ENCODE data around the gene IQSEC1. TPM values are rescaled to one million over a fixed set of nuclear protein-coding genes. Genes with fewer than 3 reads are reported as not detected.

The IQSEC1 gene
- total RNA-seq, 1 experiment from 2014 or later: 28.1 TPM

- Histone ChIP-seq H3K9ac (ENCODE audit: low read length) (no peak overlapping the region), H3K79me2 (ENCODE audit: insufficient read depth, low read length) (no peaks in the 10 kb centered on the region), H2AFZ (ENCODE audit: low read depth, low read length, poor library complexity, severe bottlenecking) (no peak overlapping the region), H3K36me3 (ENCODE audit: control insufficient read depth in 1 of 2, insufficient read depth in 2 of 2, low read length in 2 of 2) (no peaks in the 10 kb centered on the region), H4K20me1 (ENCODE audit: insufficient read depth) (no peaks in the 10 kb centered on the region), H3K9me2 (ENCODE audit: insufficient read depth) (no peaks in the 10 kb centered on the region), H3K27ac (ENCODE audit: low read depth, low read length) (no peak overlapping the region), H3K4me3 (replicated peaks in 1 of 2; ENCODE audit: low read depth in 1 of 2, low read length in 2 of 2) (no peak overlapping the region), H3K4me2 (ENCODE audit: low read length) (no peak overlapping the region), H3K9me3 (ENCODE audit: control insufficient read depth in 1 of 2, insufficient read depth in 1 of 2, low read depth in 1 of 2, low read length in 2 of 2) (no peaks in the 10 kb centered on the region), H3K4me1 (ENCODE audit: control insufficient read depth in 1 of 2, insufficient read depth in 2 of 2, low read length in 2 of 2) (no peaks in the 10 kb centered on the region), H3K27me3 (ENCODE audit: insufficient read depth, low read length) (no peaks in the 10 kb centered on the region)
- no TSS peak for BruUV-seq (replicated peaks)
- ATAC-seq: no peak
- RAD21 ChIA-PET (ENCODE audit: low non-redundant PET in 1 of 2, low total read pairs in 2 of 2, uncharacterized antibody in 2 of 2, unreplicated experiment in 2 of 2): no interaction called here
- intact Hi-C loops (cut with micrococcal nuclease): no loop called here
- TF ChIP-seq CBX3 (IDR thresholded peaks at IDR 0.05; ENCODE audit: low read depth) (no peak), ELF1 (IDR thresholded peaks at IDR 0.05; ENCODE audit: borderline replicate concordance, low read depth) (no peak), YY1 (IDR thresholded peaks at IDR 0.05; ENCODE audit: extremely low read depth, insufficient replicate concordance, low read depth, low read length) (no peak), CTCF (IDR thresholded peaks at IDR 0.05 in 2 of 3, conservative IDR thresholded peaks at IDR 0.05 in 1 of 3; ENCODE audit: borderline replicate concordance in 1 of 3, insufficient read depth in 1 of 3, low read depth in 2 of 3, low read length in 2 of 3) (no peak), RAD21 (IDR thresholded peaks at IDR 0.05; ENCODE audit: low read depth) (no peak), EZH2 (IDR thresholded peaks at IDR 0.05) (no peak), TCF7L2 (IDR thresholded peaks at IDR 0.05; ENCODE audit: borderline replicate concordance, extremely low read depth, insufficient read depth, insufficient read length) (no peak), SIN3A (IDR thresholded peaks at IDR 0.05; ENCODE audit: low read depth) (no peak), SP1 (IDR thresholded peaks at IDR 0.05; ENCODE audit: low read depth) (no peak), CEBPB (IDR thresholded peaks at IDR 0.05; ENCODE audit: low read depth) (no peak), POLR2A (IDR thresholded peaks at IDR 0.05; ENCODE audit: borderline replicate concordance, extremely low read depth, insufficient read depth, insufficient read length) (no peak), ZFX (IDR thresholded peaks at IDR 0.05) (no peak), SRF (IDR thresholded peaks at IDR 0.05; ENCODE audit: low read depth) (no peak), MAX (IDR thresholded peaks at IDR 0.05) (no peak), ZBTB33 (IDR thresholded peaks at IDR 0.05; ENCODE audit: extremely low read depth, insufficient replicate concordance, low read length) (no peak), EGR1 (IDR thresholded peaks at IDR 0.05; ENCODE audit: low read depth) (no peak), ZNF274 (IDR thresholded peaks at IDR 0.05; ENCODE audit: low read depth, low read length) (no peak)
- TF ChIP-seq, protein P1, sequence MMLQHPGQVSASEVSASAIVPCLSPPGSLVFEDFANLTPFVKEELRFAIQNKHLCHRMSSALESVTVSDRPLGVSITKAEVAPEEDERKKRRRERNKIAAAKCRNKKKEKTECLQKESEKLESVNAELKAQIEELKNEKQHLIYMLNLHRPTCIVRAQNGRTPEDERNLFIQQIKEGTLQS (IDR thresholded peaks at IDR 0.05): no peak
- TF ChIP-seq, protein P2, sequence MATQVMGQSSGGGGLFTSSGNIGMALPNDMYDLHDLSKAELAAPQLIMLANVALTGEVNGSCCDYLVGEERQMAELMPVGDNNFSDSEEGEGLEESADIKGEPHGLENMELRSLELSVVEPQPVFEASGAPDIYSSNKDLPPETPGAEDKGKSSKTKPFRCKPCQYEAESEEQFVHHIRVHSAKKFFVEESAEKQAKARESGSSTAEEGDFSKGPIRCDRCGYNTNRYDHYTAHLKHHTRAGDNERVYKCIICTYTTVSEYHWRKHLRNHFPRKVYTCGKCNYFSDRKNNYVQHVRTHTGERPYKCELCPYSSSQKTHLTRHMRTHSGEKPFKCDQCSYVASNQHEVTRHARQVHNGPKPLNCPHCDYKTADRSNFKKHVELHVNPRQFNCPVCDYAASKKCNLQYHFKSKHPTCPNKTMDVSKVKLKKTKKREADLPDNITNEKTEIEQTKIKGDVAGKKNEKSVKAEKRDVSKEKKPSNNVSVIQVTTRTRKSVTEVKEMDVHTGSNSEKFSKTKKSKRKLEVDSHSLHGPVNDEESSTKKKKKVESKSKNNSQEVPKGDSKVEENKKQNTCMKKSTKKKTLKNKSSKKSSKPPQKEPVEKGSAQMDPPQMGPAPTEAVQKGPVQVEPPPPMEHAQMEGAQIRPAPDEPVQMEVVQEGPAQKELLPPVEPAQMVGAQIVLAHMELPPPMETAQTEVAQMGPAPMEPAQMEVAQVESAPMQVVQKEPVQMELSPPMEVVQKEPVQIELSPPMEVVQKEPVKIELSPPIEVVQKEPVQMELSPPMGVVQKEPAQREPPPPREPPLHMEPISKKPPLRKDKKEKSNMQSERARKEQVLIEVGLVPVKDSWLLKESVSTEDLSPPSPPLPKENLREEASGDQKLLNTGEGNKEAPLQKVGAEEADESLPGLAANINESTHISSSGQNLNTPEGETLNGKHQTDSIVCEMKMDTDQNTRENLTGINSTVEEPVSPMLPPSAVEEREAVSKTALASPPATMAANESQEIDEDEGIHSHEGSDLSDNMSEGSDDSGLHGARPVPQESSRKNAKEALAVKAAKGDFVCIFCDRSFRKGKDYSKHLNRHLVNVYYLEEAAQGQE (IDR thresholded peaks at IDR 0.05; ENCODE audit: low read depth): no peak
- CTCF ChIA-PET: no interaction called here
- POLR2A ChIA-PET: no interaction called here
- no peak for DNase-seq (ENCODE audit: low read depth, low spot score)
Observed at GRCh38 chr3:13041113-13041776, 32.0 kb downstream of the IQSEC1 start.
